Breast epithelium (tissue), 3 donors: Measurements from ENCODE around the gene AKR1C1.
"Not testable (repeated sequence)": the region's sequence is repeated elsewhere in the genome, so short reads cannot be mapped to it uniquely, and the experiment has no call there.

Source experiments
- CTCF ChIP-seq, 3 donors: fragments of 450-650 bp; IDR thresholded peaks; one replicate each; pipeline ENCODE4 v1.5.1; 2016 to 2017; ENCODE audit warnings: antibody characterized with exemption in 3 of 3, mild to moderate bottlenecking in 3 of 3, moderate library complexity in 3 of 3
- POLR2A ChIP-seq: fragments of 450-650 bp; IDR thresholded peaks from one replicate; pipeline ENCODE4 v1.6.1; 2016; ENCODE audit warnings: antibody characterized with exemption, mild to moderate bottlenecking, moderate library complexity
- POLR2AphosphoS5 ChIP-seq, 3 donors: sonication (generic); formaldehyde crosslinking; IDR thresholded peaks; one replicate each; pipeline ENCODE4 v1.6.1; 2017; ENCODE audit warnings: antibody characterized with exemption in 3 of 3

GRCh38 chr10:4942931-4943330 lies 20.3 kb upstream of the AKR1C1 start:
- not testable (repeated sequence) for TF ChIP-seq CTCF (IDR thresholded peaks at IDR 0.05); POLR2A; POLR2AphosphoS5 (IDR thresholded peaks at IDR 0.05)
